ENCODE data around the gene MTCL1. TPM values are rescaled to one million over a fixed set of nuclear protein-coding genes. Genes with fewer than 3 reads are reported as not detected.

MTCL1 gene
- total RNA-seq, 1 donor from 2014 or later: 0.50 TPM

DNA sequence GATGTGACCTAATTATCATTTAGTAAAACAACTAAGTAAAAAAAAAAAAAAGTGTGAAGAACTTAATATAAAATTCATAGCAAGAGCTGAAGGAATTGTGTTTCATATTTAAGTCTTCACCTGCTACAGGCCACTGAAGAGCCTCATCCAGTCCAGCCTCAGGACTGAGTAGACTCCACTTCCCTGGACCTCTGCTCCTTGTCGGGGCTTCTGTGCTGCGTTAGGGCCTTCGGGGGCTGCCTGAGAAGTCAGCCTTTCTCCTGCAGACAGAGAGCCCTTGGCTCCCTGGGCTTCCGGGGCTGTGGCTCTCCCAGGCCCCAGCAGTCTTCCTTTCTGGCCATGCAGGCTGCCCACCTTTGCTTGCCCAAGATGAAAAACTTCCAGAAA, 95.5 kb downstream of the MTCL1 start:
- Mint-ChIP-seq H3K36me3 (ENCODE audit: low read depth) (no peaks in the 10 kb centered on the region), H3K4me3 (ENCODE audit: low read depth) (no peak overlapping the region), H3K27me3 (ENCODE audit: low read depth) (no peaks in the 10 kb centered on the region), H3K4me1 (ENCODE audit: low read depth) (peaks cover 2% of the 10 kb centered on the region), H3K9me3 (no peaks in the 10 kb centered on the region), H3K27ac (no peak overlapping the region)
- no peak for DNase-seq (ENCODE audit: low spot score)
- intact Hi-C loops (cut with micrococcal nuclease): no loop called here

DNA sequence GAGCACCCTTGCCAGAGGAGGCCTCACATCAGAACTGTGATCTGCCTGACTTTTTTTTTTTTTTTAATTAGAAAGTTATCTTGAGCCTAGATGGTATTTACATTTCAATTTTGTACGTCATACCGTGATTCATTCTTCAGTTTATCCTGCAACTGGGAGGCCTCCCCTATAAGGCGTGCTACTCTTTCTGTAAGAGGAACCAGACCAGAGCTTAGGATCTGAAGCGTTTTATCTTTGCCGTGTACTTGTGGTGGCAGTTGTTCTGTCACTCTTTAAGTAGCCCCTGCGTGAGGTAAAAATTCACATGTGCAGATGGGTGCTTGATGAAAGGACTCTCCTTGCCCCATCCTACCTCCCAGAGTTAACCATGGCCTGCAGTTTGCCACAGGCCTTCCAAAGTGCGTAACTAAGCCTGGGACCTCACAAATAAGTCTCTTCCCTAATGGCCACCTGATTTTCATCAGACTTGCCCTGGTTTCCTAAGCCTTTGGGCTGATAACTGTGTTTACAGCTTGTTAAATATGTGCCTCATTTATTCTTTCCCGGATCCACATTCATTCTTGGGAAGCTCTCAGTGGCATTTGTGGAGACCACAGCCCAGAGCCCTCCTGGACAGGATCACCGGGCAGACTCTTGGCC, 96.0 kb downstream of the MTCL1 start:
- intact Hi-C loops (cut with micrococcal nuclease): no loop called here
- H3K4me3 Mint-ChIP-seq (ENCODE audit: low read depth): no peak overlapping the region
- no peaks in the 10 kb centered on the region for H3K4me1 Mint-ChIP-seq (ENCODE audit: low read depth)
- DNase-seq (ENCODE audit: low spot score): no peak
- no peaks in the 10 kb centered on the region for H3K9me3 Mint-ChIP-seq
- H3K36me3 Mint-ChIP-seq (ENCODE audit: low read depth): no peaks in the 10 kb centered on the region
- H3K27me3 Mint-ChIP-seq (ENCODE audit: low read depth): no peaks in the 10 kb centered on the region
- no peak overlapping the region for H3K27ac Mint-ChIP-seq

DNA sequence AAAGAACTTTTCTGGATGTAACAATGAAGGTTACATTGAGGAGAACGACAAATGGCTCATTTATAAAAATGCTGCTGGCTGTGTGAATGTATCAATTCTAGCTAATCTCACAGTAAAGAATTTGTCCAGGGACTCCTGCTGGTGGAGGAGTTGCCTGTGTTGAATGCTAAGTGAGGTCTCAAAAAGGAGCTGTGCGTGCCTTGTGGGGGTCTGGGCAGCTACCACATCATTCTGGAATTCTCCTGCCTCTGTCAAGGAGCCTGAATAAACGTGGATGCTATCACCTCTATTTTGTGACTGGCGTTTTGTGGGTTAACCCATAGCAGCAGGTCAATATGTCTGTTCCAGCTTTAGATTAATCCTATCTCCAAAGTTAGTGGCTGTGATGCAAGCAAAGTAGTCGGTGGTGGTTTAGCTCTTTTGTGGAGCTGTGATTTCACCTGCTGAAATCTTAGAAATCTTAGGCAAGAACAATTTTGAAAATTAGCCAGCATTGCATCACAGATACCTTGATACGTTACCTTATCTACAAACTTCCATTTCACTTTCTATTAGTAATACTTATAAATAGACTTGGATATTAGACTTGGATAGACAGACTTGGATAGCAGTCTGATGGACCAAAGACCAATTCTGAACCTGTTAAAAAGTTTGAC, 96.8 kb downstream of the MTCL1 start:
- no peak overlapping the region for H3K27ac Mint-ChIP-seq
- DNase-seq (ENCODE audit: low spot score): no peak
- H3K27me3 Mint-ChIP-seq (ENCODE audit: low read depth): no peaks in the 10 kb centered on the region
- intact Hi-C loops (cut with micrococcal nuclease): no loop called here
- H3K9me3 Mint-ChIP-seq: no peaks in the 10 kb centered on the region
- peaks cover 1% of the 10 kb centered on the region for H3K4me1 Mint-ChIP-seq (ENCODE audit: low read depth)
- no peak overlapping the region for H3K4me3 Mint-ChIP-seq (ENCODE audit: low read depth)
- no peaks in the 10 kb centered on the region for H3K36me3 Mint-ChIP-seq (ENCODE audit: low read depth)

DNA sequence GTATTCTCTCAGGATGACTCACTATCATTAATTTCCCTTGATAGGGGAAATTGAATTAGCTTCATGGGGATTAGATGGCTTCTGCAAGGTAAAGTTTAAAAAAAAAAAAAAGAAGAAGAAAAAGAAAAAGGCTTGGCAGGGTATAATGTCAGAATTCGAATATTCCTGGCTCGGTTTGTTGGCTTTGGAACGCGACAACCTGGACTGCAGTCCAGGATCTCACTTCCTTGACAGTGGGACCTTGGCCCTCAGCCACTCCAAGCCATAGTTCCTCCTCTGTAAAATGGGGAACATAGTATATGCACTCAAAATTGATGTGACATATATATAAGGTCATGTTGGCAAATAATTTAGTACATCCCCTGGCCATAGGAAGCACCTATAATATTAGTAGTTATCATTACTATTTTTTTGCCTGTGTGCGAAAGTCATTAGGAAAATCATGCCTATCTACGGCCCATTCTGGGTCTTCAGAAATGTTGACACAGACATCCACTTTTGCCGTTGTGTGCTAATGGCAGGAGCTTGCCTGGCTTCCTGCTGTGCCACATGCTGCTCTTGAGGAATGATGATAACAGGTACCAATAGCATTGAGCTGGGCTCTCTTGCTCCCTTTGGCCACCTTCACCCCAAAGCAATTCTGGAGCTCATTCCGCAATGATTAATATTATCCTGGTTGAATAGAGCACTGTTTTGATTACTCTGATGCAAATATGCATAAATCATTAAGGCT, 97.9 kb downstream of the MTCL1 start:
- intact Hi-C loops (cut with micrococcal nuclease): no loop called here
- no peak overlapping the region for H3K4me3 Mint-ChIP-seq (ENCODE audit: low read depth)
- DNase-seq (ENCODE audit: low spot score): no peak
- no peaks in the 10 kb centered on the region for H3K27me3 Mint-ChIP-seq (ENCODE audit: low read depth)
- H3K9me3 Mint-ChIP-seq: no peaks in the 10 kb centered on the region
- peaks cover 6% of the 10 kb centered on the region for H3K4me1 Mint-ChIP-seq (ENCODE audit: low read depth)
- H3K27ac Mint-ChIP-seq: no peak overlapping the region
- no peaks in the 10 kb centered on the region for H3K36me3 Mint-ChIP-seq (ENCODE audit: low read depth)

DNA sequence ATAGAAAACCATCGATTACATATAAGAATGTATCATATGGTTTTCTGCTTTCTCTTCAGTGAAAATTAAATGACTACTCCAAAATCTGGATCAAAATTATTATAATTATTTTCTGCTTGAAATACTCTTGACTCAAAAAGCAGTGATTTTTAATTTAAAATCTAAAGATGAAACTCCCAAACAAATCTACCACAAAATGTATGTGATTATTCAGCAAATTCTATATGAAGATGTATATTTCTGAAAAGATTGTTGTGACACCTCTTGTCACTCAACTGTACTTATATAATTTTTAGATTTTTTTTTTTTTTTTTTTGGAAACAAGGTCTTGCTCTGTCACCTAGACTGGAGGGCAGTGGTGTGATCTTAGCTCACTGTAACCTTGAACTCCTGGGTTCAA, 98.6 kb downstream of the MTCL1 start:
- Mint-ChIP-seq H3K27ac (no peak overlapping the region), H3K9me3 (no peaks in the 10 kb centered on the region), H3K4me1 (ENCODE audit: low read depth) (peaks cover 6% of the 10 kb centered on the region), H3K4me3 (ENCODE audit: low read depth) (no peak overlapping the region), H3K27me3 (ENCODE audit: low read depth) (no peaks in the 10 kb centered on the region), H3K36me3 (ENCODE audit: low read depth) (no peaks in the 10 kb centered on the region)
- no peak for DNase-seq (ENCODE audit: low spot score)
- intact Hi-C loops (cut with micrococcal nuclease): no loop called here

DNA sequence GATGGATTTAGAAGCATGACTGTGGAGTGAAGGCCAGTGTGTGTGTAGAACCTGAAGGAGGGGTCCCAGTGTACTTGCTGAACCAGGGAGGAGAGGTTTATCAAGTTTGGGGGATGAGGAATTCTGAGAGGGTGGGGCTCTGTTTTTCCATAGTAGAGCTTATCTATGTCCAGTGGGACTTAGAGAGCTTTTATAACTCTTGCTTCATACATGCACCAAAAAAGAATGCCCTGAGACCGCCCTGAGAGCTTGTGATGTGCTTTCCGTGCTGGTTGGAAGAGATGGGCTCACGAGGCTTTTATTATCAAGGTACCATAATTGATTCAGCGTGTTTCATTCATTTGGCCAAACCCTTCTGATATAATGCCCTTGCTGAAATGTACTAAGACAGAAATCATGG, 100.2 kb downstream of the MTCL1 start:
- no peaks in the 10 kb centered on the region for H3K36me3 Mint-ChIP-seq (ENCODE audit: low read depth)
- no peak overlapping the region for H3K4me3 Mint-ChIP-seq (ENCODE audit: low read depth)
- intact Hi-C loops (cut with micrococcal nuclease): no loop called here
- peaks cover 6% of the 10 kb centered on the region for H3K4me1 Mint-ChIP-seq (ENCODE audit: low read depth)
- H3K27ac Mint-ChIP-seq: no peak overlapping the region
- no peaks in the 10 kb centered on the region for H3K27me3 Mint-ChIP-seq (ENCODE audit: low read depth)
- no peak for DNase-seq (ENCODE audit: low spot score)
- H3K9me3 Mint-ChIP-seq: no peaks in the 10 kb centered on the region

DNA sequence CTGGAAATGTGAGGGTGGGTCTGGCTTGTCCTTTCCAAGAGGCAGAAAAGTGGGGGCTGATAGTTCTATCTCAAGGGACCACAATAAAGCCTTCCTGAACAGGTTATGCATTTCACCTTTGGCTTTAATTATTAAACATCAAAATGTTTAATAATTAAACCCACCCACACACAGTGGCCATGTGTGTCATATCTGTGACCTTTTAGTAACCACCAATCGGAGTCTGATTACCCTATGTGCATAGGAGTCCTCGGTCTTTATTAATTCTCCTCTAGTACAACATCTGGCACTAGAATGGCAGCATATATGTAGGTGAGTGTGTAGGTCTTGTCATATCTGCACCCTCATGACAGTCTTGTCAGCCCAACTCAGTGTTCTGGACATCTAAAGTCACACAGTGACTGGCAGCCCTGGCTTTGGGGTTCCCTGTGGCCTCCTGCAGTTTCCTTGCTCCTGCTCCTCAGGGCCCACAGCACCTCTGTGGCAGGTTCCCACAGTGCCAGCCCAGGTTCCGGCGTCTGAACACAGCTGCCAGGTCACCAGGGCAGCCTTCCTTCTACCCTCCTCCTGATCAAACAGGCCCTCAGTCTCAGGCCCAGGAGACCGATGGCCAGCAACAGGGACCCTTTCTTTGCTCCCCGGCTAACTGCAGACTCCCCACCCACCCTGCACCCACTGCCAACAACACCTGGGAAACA, 100.9 kb downstream of the MTCL1 start:
- Mint-ChIP-seq H3K9me3 (no peaks in the 10 kb centered on the region), H3K27me3 (ENCODE audit: low read depth) (no peaks in the 10 kb centered on the region), H3K4me1 (ENCODE audit: low read depth) (peaks cover 6% of the 10 kb centered on the region), H3K4me3 (ENCODE audit: low read depth) (no peak overlapping the region), H3K27ac (no peak overlapping the region), H3K36me3 (ENCODE audit: low read depth) (no peaks in the 10 kb centered on the region)
- intact Hi-C loops (cut with micrococcal nuclease): no loop called here
- DNase-seq (ENCODE audit: low spot score): no peak

DNA sequence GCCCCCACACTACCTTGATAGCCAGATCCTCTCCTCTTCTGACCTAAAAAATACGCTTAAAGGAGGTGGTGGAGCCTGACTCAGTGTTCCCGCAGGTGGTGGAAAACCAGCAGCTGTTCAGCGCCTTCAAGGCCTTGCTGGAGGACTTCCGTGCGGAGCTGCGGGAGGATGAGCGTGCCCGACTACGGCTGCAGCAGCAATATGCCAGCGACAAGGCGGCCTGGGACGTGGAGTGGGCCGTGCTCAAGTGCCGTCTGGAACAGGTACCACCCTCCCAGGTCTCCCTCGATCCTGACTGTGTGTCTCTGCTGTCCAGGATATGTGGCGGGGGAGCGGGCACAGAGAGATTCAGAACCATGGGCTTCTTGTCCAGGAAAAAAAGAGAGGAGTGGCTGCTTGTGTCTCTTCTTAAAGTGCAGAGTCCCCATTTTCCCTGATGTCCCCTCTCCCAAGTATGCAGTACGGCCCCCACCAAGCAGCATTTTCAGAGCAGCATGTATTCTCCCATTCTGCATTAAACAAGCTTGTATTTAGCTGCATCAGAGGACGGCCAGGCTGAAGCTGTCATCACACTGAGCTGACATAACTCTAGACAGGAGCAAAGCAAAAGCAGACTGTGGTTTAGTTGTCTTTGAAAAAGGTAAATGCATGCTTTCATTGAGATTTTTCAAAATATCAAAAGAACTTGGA, 101.6 kb downstream of the MTCL1 start:
- Mint-ChIP-seq H3K4me1 (ENCODE audit: low read depth) (peaks cover 6% of the 10 kb centered on the region), H3K27ac (no peak overlapping the region), H3K36me3 (ENCODE audit: low read depth) (no peaks in the 10 kb centered on the region), H3K4me3 (ENCODE audit: low read depth) (no peak overlapping the region), H3K27me3 (ENCODE audit: low read depth) (no peaks in the 10 kb centered on the region), H3K9me3 (no peaks in the 10 kb centered on the region)
- intact Hi-C loops (cut with micrococcal nuclease): no loop called here
- DNase-seq (ENCODE audit: low spot score): no peak

DNA sequence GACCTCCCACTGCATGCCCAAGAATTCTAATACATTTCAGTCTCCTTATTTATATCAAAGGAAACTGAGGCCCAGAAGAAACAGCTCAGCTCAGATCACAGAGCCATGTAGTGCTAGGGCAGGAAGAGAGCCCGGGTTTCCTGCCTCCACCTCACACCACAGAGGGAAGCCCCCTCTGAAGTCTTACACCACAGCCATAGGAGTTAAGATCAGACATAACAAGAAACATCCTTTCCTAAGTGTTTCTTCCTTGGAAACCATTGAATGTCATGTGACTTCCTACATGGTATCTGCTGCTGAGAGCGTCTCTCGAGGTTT, 102.1 kb downstream of the MTCL1 start:
- intact Hi-C loops (cut with micrococcal nuclease): no loop called here
- H3K27ac Mint-ChIP-seq: no peak overlapping the region
- H3K9me3 Mint-ChIP-seq: no peaks in the 10 kb centered on the region
- no peaks in the 10 kb centered on the region for H3K36me3 Mint-ChIP-seq (ENCODE audit: low read depth)
- peaks cover 6% of the 10 kb centered on the region for H3K4me1 Mint-ChIP-seq (ENCODE audit: low read depth)
- no peak overlapping the region for H3K4me3 Mint-ChIP-seq (ENCODE audit: low read depth)
- DNase-seq (ENCODE audit: low spot score): no peak
- no peaks in the 10 kb centered on the region for H3K27me3 Mint-ChIP-seq (ENCODE audit: low read depth)

DNA sequence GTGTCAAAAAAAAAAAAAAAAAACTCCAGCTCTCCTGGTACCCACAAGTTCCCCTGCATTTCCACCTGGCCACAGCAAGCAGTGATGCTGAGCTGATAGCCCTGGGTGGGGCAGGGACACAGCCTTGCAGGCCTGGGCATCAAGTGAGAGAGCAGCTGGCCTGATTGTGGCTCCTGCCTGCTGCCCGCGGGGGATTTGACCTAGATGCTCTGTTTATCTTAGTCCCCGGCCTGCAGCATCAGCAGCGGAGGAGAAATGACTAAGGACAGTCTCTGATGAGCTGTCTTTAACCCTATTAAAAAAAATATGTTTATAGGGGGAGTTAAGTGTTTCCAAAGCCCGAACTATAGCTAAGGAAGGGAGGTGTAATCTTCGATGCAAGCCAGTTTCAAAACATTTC, 102.6 kb downstream of the MTCL1 start:
- H3K27ac Mint-ChIP-seq: no peak overlapping the region
- H3K27me3 Mint-ChIP-seq (ENCODE audit: low read depth): no peaks in the 10 kb centered on the region
- peaks cover 6% of the 10 kb centered on the region for H3K4me1 Mint-ChIP-seq (ENCODE audit: low read depth)
- no peaks in the 10 kb centered on the region for H3K9me3 Mint-ChIP-seq
- no peaks in the 10 kb centered on the region for H3K36me3 Mint-ChIP-seq (ENCODE audit: low read depth)
- no peak for DNase-seq (ENCODE audit: low spot score)
- intact Hi-C loops (cut with micrococcal nuclease): no loop called here
- no peak overlapping the region for H3K4me3 Mint-ChIP-seq (ENCODE audit: low read depth)

DNA sequence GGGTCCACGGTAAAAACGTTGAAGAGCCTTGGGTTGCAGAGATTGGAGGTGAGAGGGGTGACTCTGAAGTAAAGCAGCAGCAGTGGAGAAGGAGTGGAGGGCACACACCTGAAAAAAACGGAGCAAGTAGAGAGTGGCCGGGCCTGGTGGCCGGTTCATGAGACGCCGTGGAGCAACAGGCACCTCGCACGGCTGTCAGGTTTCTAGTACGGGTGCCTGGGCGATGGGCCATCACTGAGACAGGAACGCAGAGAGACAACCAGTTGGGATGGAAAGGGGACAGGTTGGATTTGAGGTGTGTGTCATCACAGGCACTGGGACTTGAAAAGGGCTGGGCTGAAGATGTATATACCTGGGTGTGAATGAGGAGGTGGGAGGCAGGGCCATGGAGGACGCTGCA, 104.2 kb downstream of the MTCL1 start:
- peaks cover 6% of the 10 kb centered on the region for H3K4me1 Mint-ChIP-seq (ENCODE audit: low read depth)
- no peak for DNase-seq (ENCODE audit: low spot score)
- intact Hi-C loops (cut with micrococcal nuclease): no loop called here
- H3K9me3 Mint-ChIP-seq: no peaks in the 10 kb centered on the region
- H3K4me3 Mint-ChIP-seq (ENCODE audit: low read depth): no peak overlapping the region
- H3K27me3 Mint-ChIP-seq (ENCODE audit: low read depth): no peaks in the 10 kb centered on the region
- no peak overlapping the region for H3K27ac Mint-ChIP-seq
- no peaks in the 10 kb centered on the region for H3K36me3 Mint-ChIP-seq (ENCODE audit: low read depth)

DNA sequence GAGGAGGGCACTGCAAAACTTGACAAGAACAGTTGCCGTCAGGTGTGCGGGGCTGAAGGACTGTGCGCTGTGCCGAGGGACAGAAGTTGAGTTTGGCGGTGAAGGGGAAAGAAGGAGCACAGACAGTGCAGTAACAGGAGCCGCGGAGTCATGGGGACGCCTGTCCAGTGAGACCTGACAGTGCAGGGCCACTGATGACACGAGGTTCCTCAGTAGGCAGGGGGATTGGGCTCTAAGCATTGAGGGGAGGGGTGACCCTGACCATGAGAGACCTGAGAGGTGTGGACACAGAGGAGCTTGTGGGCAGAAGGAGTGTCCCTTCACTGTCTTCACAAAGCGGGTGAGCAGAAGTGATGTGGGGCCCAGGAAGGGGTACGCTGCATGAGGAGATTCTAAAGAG, 104.8 kb downstream of the MTCL1 start:
- no peak for DNase-seq (ENCODE audit: low spot score)
- Mint-ChIP-seq H3K36me3 (ENCODE audit: low read depth) (no peaks in the 10 kb centered on the region), H3K4me3 (ENCODE audit: low read depth) (no peak overlapping the region), H3K4me1 (ENCODE audit: low read depth) (peaks cover 6% of the 10 kb centered on the region), H3K27me3 (ENCODE audit: low read depth) (no peaks in the 10 kb centered on the region), H3K9me3 (no peaks in the 10 kb centered on the region), H3K27ac (no peak overlapping the region)
- intact Hi-C loops (cut with micrococcal nuclease): no loop called here
